T follicular helper cell (primary cell): ENCODE data around the gene UBAP1L.

ENCODE experiments used
- DNase-seq: peaks from one replicate; pipeline ENCODE4 v3.0.0-alpha.2; 2020; ENCODE audit warnings: low read depth

Gene UBAP1L

DNA sequence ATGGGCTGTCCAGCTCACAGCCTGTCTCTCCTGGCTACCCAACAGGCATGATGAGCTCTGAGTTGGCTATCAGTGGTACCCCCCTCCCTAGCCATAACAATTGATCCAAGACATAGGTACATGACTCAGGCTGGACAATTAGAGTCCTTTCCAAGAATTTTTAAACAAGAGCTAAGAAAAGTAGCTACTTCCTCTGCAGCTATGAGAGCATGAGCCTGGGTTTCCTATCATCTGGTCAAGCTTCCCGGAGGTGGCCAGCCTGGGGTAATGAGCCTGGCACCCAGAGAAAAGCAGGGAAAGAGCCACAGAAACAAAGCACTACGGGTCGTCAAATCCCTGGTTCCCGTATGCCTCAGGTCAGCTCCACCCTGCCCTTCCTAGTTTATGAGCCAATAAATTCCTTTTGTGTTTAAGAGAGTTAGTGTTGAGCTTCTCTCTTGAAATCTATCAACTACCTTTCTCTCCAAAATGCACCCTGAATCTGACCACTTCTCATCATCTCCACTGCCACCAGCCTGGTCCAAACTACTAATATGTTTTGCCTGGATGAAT is 72.1 kb downstream of the UBAP1L start:
- DNase-seq: no peak
